ENCODE results near the gene HMCN1. TPM values are rescaled to one million over a fixed set of nuclear protein-coding genes. Genes with fewer than 3 reads are reported as not detected.

Gene HMCN1
- polyA plus RNA-seq, 2 donors: 0.83 to 1.9 TPM

DNA sequence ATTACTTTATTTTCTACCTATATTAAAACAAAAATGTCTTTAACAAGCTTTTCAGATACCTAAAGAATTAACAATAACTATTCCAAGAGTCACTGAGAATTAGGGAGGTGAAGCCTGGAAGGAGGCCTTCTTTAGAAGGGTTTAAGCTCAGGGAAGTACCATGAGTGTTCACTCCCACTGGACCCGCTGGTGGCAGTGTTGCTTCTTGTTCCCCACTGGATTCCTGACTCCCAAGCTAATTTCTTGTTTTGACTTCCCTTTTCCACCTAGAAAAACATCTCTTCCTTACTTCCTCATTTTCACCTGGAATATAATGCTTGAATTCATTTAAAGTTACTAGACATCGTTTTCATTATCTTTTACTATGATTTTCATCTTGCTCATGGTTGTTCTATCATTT lies 264.2 kb downstream of the HMCN1 start:
- Histone ChIP-seq H3K36me3 (ENCODE audit: control insufficient read depth in 2 of 2, insufficient read depth in 2 of 2, low read length in 1 of 2) (no peaks in the 10 kb centered on the region), H3K27ac (ENCODE audit: low read depth in 2 of 2, low read length in 1 of 2) (no peak overlapping the region), H3K9me3 (ENCODE audit: control insufficient read depth in 2 of 2, insufficient read depth in 1 of 2, low read depth in 1 of 2, low read length in 1 of 2) (no peaks in the 10 kb centered on the region), H3K27me3 (ENCODE audit: control insufficient read depth in 1 of 2, insufficient read depth in 2 of 2, low read length in 2 of 2) (no peaks in the 10 kb centered on the region), H3K4me3 (ENCODE audit: low read depth in 1 of 2, low read length in 2 of 2) (no peak overlapping the region), H3K4me1 (ENCODE audit: control insufficient read depth in 2 of 2, insufficient read depth in 2 of 2, low read length in 1 of 2) (no peaks in the 10 kb centered on the region)
- WGBS, 2 donors: 90 to 92% methylated on average over 2 of the region's 2 CpGs

DNA sequence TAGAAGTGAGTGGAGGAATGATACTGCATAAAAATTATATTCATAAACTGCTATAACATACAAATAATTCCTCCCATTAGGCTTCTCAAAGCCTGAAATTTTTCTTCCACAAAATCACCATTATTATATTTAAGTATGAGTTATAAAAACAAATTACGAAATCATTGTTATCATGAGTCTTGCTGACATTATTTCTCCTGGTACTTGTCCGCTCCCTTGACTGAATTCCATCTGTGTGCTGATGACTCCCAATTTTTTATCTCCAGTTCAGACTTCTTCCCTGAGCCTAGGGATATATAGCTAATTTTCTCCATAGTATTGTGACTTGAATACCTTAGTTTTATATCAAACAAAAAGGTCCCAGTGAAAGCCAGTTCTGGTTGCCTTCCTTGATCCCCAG lies 268.2 kb downstream of the HMCN1 start:
- Histone ChIP-seq H3K27me3 (ENCODE audit: control insufficient read depth in 1 of 2, insufficient read depth in 2 of 2, low read length in 2 of 2) (no peaks in the 10 kb centered on the region), H3K9me3 (ENCODE audit: control insufficient read depth in 2 of 2, insufficient read depth in 1 of 2, low read depth in 1 of 2, low read length in 1 of 2) (no peaks in the 10 kb centered on the region), H3K27ac (ENCODE audit: low read depth in 2 of 2, low read length in 1 of 2) (no peak overlapping the region), H3K4me1 (ENCODE audit: control insufficient read depth in 2 of 2, insufficient read depth in 2 of 2, low read length in 1 of 2) (no peaks in the 10 kb centered on the region), H3K4me3 (ENCODE audit: low read depth in 1 of 2, low read length in 2 of 2) (no peak overlapping the region), H3K36me3 (ENCODE audit: control insufficient read depth in 2 of 2, insufficient read depth in 2 of 2, low read length in 1 of 2) (no peaks in the 10 kb centered on the region)
- 88 to 90% methylated on average over 2 of the region's 2 CpGs for WGBS, 2 donors

DNA sequence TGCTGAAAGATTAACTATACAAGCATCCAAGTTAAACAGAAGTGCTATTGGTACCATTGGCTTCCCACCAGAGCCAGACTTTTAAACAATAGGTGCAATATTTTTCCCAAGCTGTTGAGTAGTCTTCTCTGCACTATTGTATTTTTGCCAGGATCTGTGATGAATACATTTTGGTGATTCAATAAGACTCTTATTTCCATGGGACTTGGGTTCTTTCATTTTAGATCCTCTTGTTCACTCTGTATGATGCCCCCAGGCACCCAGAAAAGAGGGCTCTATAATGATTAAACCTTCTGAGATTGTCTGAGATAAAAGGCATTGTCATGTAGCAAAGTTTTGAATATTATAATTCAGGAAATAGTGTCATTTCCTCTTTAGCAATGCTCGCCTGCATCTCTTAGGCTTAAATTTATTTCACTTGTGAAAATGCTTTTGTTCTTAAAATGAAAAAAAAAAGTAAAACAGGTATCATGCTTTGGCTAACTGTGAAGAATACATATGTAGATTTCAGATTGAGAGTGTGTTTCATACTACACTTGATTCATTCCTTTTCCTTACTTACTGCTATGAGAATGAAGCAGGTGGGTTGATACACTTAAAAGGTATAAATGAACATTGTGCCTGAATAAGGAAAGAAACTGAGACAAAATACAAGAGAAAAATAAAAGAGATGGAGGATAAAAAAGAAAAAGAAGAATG lies 275.0 kb downstream of the HMCN1 start:
- H3K4me1 ChIP-seq (ENCODE audit: control insufficient read depth in 2 of 2, insufficient read depth in 2 of 2, low read length in 1 of 2): no peaks in the 10 kb centered on the region
- WGBS, 2 donors: 34 to 38% methylated on average over 1 of the region's 1 CpG
- no peak overlapping the region for H3K4me3 ChIP-seq (ENCODE audit: low read depth in 1 of 2, low read length in 2 of 2)
- H3K9me3 ChIP-seq (ENCODE audit: control insufficient read depth in 2 of 2, insufficient read depth in 1 of 2, low read depth in 1 of 2, low read length in 1 of 2): no peaks in the 10 kb centered on the region
- H3K27me3 ChIP-seq (ENCODE audit: control insufficient read depth in 1 of 2, insufficient read depth in 2 of 2, low read length in 2 of 2): no peaks in the 10 kb centered on the region
- H3K27ac ChIP-seq (ENCODE audit: low read depth in 2 of 2, low read length in 1 of 2): no peak overlapping the region
- H3K36me3 ChIP-seq (ENCODE audit: control insufficient read depth in 2 of 2, insufficient read depth in 2 of 2, low read length in 1 of 2): no peaks in the 10 kb centered on the region

DNA sequence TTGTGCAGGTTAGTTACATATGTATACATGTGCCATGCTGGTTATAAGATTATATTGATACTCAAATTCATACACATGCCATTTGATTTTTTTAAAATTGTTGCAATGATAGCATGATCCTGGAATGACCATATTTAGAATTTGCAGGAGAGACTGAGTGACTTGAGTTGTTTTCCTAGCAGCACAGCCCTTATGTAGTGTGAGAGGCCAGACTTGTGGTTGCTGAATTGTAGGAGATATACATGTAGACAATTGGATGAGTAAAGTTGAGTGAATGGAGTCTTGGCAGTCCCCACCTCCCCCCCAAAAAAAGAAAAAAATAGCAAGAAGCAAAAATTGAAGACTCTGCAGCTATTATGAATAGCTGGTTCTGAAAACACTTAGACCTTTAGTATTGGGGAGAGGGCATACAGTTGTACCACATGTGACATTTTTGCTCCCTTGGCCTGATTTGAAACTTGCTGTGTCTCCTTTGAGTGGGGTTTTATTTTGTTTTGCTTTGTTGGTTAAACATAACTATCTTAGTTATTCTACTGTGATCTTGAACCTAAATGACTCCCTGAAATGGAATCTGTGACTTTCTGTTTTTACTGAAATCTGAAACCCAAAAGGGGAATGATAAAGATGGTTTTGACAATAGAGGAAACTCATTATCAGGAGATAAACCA lies 280.3 kb downstream of the HMCN1 start:
- Histone ChIP-seq H3K9me3 (ENCODE audit: control insufficient read depth in 2 of 2, insufficient read depth in 1 of 2, low read depth in 1 of 2, low read length in 1 of 2) (no peaks in the 10 kb centered on the region), H3K27ac (ENCODE audit: low read depth in 2 of 2, low read length in 1 of 2) (no peak overlapping the region), H3K4me1 (ENCODE audit: control insufficient read depth in 2 of 2, insufficient read depth in 2 of 2, low read length in 1 of 2) (no peaks in the 10 kb centered on the region)

DNA sequence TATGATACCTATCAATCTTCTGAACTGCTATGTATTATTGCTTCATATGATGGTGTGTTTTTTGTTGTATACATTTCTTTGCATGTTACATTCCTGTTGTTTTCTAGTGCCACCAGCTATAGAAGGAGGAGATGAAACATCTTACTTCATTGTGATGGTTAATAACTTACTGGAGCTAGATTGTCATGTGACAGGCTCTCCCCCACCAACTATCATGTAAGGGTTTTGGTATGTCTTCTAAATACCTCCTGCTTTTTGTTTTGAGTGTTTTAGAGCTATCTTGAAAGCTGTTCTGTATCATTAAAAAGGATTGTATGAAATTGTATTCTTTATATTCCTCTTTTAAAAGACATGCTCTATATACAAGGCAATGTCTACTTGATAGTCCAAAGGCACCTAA lies 282.7 kb downstream of the HMCN1 start:
- H3K4me1 ChIP-seq (ENCODE audit: control insufficient read depth in 2 of 2, insufficient read depth in 2 of 2, low read length in 1 of 2): no peaks in the 10 kb centered on the region
- no peak overlapping the region for H3K27ac ChIP-seq (ENCODE audit: low read depth in 2 of 2, low read length in 1 of 2)
- no peak overlapping the region for H3K4me3 ChIP-seq (ENCODE audit: low read depth in 1 of 2, low read length in 2 of 2)
- no peaks in the 10 kb centered on the region for H3K36me3 ChIP-seq (ENCODE audit: control insufficient read depth in 2 of 2, insufficient read depth in 2 of 2, low read length in 1 of 2)
- no peaks in the 10 kb centered on the region for H3K27me3 ChIP-seq (ENCODE audit: control insufficient read depth in 1 of 2, insufficient read depth in 2 of 2, low read length in 2 of 2)
- no peaks in the 10 kb centered on the region for H3K9me3 ChIP-seq (ENCODE audit: control insufficient read depth in 2 of 2, insufficient read depth in 1 of 2, low read depth in 1 of 2, low read length in 1 of 2)

More for the DNA sequence above, 280.3 kb downstream of the HMCN1 start:
- Histone ChIP-seq H3K36me3 (ENCODE audit: control insufficient read depth in 2 of 2, insufficient read depth in 2 of 2, low read length in 1 of 2) (no peaks in the 10 kb centered on the region), H3K27me3 (ENCODE audit: control insufficient read depth in 1 of 2, insufficient read depth in 2 of 2, low read length in 2 of 2) (no peaks in the 10 kb centered on the region), H3K4me3 (ENCODE audit: low read depth in 1 of 2, low read length in 2 of 2) (no peak overlapping the region)

DNA sequence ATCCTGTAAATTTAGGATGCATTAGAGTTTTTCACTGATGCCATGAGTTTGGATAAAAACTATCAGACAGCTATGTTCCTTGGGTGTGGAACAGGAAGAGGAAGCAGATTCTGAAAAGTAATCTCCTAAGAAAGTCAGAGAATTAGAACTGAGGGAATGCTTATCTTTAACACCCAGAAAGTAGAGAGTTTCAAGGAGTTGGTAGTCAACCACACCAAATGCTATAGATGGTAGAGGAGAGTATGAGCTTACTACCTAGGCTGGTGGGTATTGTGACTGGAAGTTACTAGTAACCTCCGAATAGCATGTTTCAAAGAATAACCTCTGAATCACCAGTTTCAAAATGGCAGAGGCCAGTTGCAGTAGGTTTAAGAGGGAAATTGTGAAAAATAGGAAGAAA lies 288.0 kb downstream of the HMCN1 start:
- no peaks in the 10 kb centered on the region for H3K4me1 ChIP-seq (ENCODE audit: control insufficient read depth in 2 of 2, insufficient read depth in 2 of 2, low read length in 1 of 2)
- WGBS, 2 donors: 88 to 92% methylated on average over 1 of the region's 1 CpG

DNA sequence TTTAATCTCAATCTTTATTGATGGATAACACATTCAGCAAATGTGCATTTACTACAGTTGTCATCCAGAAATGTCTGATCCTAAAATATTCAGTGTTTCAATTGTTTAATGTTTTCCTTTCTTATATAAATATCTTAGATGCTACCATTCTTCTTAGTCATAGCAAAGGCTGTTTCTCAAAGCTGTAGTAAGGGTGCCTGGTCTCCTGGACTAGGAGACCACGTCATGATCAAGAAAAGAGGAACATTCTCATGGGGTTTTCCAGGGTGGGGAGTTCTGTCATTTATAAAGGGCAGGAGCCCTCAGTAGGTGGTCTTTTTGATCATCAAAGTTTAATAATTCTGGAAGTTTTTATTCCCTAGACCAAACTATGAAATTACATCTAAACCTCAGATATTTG lies 292.8 kb downstream of the HMCN1 start:
- Histone ChIP-seq H3K4me1 (ENCODE audit: control insufficient read depth in 2 of 2, insufficient read depth in 2 of 2, low read length in 1 of 2) (no peaks in the 10 kb centered on the region), H3K27ac (ENCODE audit: low read depth in 2 of 2, low read length in 1 of 2) (no peak overlapping the region), H3K36me3 (ENCODE audit: control insufficient read depth in 2 of 2, insufficient read depth in 2 of 2, low read length in 1 of 2) (no peaks in the 10 kb centered on the region), H3K9me3 (ENCODE audit: control insufficient read depth in 2 of 2, insufficient read depth in 1 of 2, low read depth in 1 of 2, low read length in 1 of 2) (no peaks in the 10 kb centered on the region), H3K27me3 (ENCODE audit: control insufficient read depth in 1 of 2, insufficient read depth in 2 of 2, low read length in 2 of 2) (no peaks in the 10 kb centered on the region), H3K4me3 (ENCODE audit: low read depth in 1 of 2, low read length in 2 of 2) (no peak overlapping the region)
- WGBS, 2 donors: 67 to 73% methylated on average over 1 of the region's 1 CpG

More for the DNA sequence above, 288.0 kb downstream of the HMCN1 start:
- H3K4me3 ChIP-seq (ENCODE audit: low read depth in 1 of 2, low read length in 2 of 2): no peak overlapping the region
- no peaks in the 10 kb centered on the region for H3K36me3 ChIP-seq (ENCODE audit: control insufficient read depth in 2 of 2, insufficient read depth in 2 of 2, low read length in 1 of 2)
- no peaks in the 10 kb centered on the region for H3K27me3 ChIP-seq (ENCODE audit: control insufficient read depth in 1 of 2, insufficient read depth in 2 of 2, low read length in 2 of 2)
- no peaks in the 10 kb centered on the region for H3K9me3 ChIP-seq (ENCODE audit: control insufficient read depth in 2 of 2, insufficient read depth in 1 of 2, low read depth in 1 of 2, low read length in 1 of 2)
- H3K27ac ChIP-seq (ENCODE audit: low read depth in 2 of 2, low read length in 1 of 2): no peak overlapping the region

DNA sequence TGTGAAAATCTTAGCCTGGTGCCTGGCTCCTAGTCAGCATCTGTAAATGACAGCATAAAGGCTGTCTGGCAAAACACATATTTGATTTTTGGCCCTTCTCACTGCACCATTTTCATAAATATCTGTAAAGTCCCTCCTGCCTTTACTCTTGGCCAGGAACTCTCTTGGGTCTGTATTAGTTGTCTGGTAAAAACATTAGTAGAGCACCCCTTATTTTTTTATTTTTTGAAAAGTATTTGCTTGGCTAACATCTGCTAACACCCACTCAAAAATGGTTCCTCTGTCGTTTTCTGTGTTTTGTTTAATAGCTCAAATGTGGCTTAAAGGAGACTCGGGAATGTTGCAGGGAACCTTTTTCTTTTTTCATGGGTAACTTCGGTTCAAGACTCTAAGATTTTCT lies 293.4 kb downstream of the HMCN1 start:
- Histone ChIP-seq H3K36me3 (ENCODE audit: control insufficient read depth in 2 of 2, insufficient read depth in 2 of 2, low read length in 1 of 2) (no peaks in the 10 kb centered on the region), H3K4me1 (ENCODE audit: control insufficient read depth in 2 of 2, insufficient read depth in 2 of 2, low read length in 1 of 2) (no peaks in the 10 kb centered on the region), H3K4me3 (ENCODE audit: low read depth in 1 of 2, low read length in 2 of 2) (no peak overlapping the region), H3K27me3 (ENCODE audit: control insufficient read depth in 1 of 2, insufficient read depth in 2 of 2, low read length in 2 of 2) (no peaks in the 10 kb centered on the region), H3K27ac (ENCODE audit: low read depth in 2 of 2, low read length in 1 of 2) (no peak overlapping the region), H3K9me3 (ENCODE audit: control insufficient read depth in 2 of 2, insufficient read depth in 1 of 2, low read depth in 1 of 2, low read length in 1 of 2) (no peaks in the 10 kb centered on the region)
- 52 to 54% methylated on average over 3 of the region's 3 CpGs for WGBS, 2 donors

DNA sequence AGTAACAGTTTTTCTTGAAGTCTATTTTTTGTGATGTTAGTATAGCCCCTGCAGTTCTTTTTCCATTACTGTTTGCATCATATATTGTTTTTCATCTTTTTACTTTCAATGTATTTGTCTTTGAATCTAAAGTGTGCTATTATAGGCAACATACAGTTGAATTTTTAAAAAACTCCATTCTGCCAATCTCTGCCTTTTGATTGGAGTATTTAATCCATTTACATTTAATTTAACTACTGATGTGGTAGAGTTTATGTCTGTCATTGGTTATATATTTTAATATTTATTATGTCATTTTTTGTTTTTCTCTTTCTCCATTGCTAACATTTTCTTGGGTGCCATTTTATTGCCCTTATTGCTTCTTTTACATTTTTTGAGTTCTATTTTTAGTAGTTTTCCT lies 296.3 kb downstream of the HMCN1 start:
- no peaks in the 10 kb centered on the region for H3K27me3 ChIP-seq (ENCODE audit: control insufficient read depth in 1 of 2, insufficient read depth in 2 of 2, low read length in 2 of 2)
- no peak overlapping the region for H3K4me3 ChIP-seq (ENCODE audit: low read depth in 1 of 2, low read length in 2 of 2)
- H3K9me3 ChIP-seq (ENCODE audit: control insufficient read depth in 2 of 2, insufficient read depth in 1 of 2, low read depth in 1 of 2, low read length in 1 of 2): no peaks in the 10 kb centered on the region
- H3K4me1 ChIP-seq (ENCODE audit: control insufficient read depth in 2 of 2, insufficient read depth in 2 of 2, low read length in 1 of 2): no peaks in the 10 kb centered on the region
- no peaks in the 10 kb centered on the region for H3K36me3 ChIP-seq (ENCODE audit: control insufficient read depth in 2 of 2, insufficient read depth in 2 of 2, low read length in 1 of 2)
- H3K27ac ChIP-seq (ENCODE audit: low read depth in 2 of 2, low read length in 1 of 2): no peak overlapping the region

DNA sequence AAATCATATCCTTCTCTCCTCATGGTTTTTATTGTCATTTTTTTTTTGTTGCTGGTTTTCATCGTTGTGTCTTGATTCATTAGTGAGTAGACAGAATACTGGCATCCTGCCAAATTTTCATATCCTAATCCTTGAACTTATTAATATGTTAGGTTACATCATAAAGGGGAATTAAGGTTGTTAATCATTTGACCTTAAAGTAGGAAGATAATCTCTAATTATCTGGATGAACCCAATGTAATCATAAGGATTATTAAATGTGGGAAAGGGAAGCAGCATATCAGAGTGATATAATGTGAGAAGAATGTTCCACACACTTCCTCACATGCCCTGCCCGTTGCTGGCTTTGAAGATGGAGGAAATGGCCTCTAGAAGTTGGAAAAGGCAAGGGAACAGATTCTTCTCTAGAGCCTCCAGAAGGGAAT lies 299.7 kb downstream of the HMCN1 start:
- H3K27ac ChIP-seq (ENCODE audit: low read depth in 2 of 2, low read length in 1 of 2): no peak overlapping the region
- no peaks in the 10 kb centered on the region for H3K36me3 ChIP-seq (ENCODE audit: control insufficient read depth in 2 of 2, insufficient read depth in 2 of 2, low read length in 1 of 2)
- H3K27me3 ChIP-seq (ENCODE audit: control insufficient read depth in 1 of 2, insufficient read depth in 2 of 2, low read length in 2 of 2): no peaks in the 10 kb centered on the region
- no peak overlapping the region for H3K4me3 ChIP-seq (ENCODE audit: low read depth in 1 of 2, low read length in 2 of 2)
- 12 to 13% methylated on average over 2 of the region's 2 CpGs for WGBS, 2 donors
- H3K4me1 ChIP-seq (ENCODE audit: control insufficient read depth in 2 of 2, insufficient read depth in 2 of 2, low read length in 1 of 2): no peaks in the 10 kb centered on the region
- no peaks in the 10 kb centered on the region for H3K9me3 ChIP-seq (ENCODE audit: control insufficient read depth in 2 of 2, insufficient read depth in 1 of 2, low read depth in 1 of 2, low read length in 1 of 2)
